GM19452 (cell line): ENCODE data around the gene SULF2.

Source experiments
- ATAC-seq: cut with Tn5 transposase; IDR thresholded peaks from one replicate; pipeline ENCODE4 v1.9.1; 2021; ENCODE audit not compliant: unreplicated experiment

Gene SULF2

GRCh38 chr20:47765271-47765670, 20.0 kb downstream of the SULF2 start:
- ATAC-seq, result no peak

- no peak for ATAC-seq
Measured at GRCh38 chr20:47764154-47764733, 21.0 kb downstream of the SULF2 start.

DNA sequence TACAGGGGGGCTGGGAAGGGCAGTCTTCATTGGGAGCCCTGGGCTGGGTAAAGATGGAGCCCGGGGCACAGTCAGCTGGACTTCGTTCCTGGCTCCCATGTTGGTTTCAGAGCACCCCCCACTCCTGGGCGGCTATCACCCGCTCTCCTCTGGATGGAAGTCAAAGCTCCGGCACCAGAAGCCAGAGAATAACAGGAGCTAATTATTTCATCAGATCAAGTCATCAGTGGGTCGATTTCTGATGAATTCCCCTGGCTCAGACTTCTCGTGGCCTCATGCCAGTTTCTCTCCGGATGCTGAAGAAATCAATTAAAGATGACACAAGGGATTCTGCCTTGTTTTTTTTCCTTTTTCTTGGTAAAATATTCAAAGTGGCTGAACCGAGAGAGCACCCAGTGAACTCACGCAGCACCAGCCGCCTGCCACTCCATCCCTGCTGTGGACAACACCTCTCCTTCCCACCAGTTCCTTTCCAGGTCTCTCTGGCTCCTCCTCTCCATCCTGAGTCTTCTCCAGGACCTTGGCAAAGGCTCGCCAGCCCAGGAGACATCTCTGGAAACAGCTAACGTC, 22.5 kb downstream of the SULF2 start:
- no peak for ATAC-seq

DNA sequence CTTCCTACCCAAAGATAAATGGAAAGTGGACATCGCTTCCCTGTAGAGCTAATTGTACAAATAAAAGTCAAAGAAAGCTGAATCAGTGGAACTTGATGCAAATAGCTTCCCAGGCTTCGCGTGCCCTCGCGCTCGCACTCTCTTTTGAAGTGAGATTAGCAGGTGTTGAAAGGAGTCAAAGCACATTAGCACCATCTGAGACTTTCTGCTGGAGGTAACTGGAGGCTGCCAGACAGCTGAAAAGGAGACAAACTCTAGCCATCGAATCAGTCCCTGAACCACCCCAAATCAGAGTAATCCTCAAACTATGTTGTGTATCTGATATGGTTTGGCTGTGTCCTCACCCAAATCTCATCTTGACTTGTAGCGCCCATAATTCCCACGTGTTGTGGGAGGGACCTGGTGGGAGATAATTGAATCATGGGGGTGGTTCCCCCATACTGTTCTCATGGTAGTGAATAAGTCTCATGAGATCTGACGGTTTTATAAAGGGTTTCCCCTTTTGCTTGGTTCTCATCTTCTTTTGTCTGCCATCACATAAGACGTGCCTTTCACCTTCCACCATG, 23.7 kb downstream of the SULF2 start:
- ATAC-seq, result no peak

- no peak for ATAC-seq
Measured at GRCh38 chr20:47760686-47761481, 24.4 kb downstream of the SULF2 start.

- no peak for ATAC-seq
Measured at GRCh38 chr20:47758517-47759450, 26.5 kb downstream of the SULF2 start.

- ATAC-seq, result no peak
Measured at GRCh38 chr20:47757145-47758035, 27.9 kb downstream of the SULF2 start.

- no peak for ATAC-seq
Measured at GRCh38 chr20:47754946-47755652, 30.2 kb downstream of the SULF2 start.

DNA sequence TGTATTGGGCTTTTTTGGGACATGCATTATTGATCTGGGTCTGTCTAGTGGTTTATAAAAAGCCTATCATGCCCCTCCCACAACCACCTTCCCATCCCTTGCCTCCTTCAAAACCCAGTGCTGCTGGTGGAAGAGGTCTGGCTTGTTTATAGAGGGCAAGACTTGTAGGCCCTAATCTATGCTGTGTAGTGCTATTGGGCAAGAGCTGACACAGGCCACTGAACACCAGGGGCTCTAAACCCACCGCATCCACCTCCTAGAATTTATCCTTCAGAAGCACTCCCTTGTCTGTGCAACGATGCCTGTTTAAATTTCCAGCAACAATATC, 30.9 kb downstream of the SULF2 start:
- ATAC-seq, result no peak

GRCh38 chr20:47753576-47754387, 31.5 kb downstream of the SULF2 start:
- ATAC-seq, result no peak

DNA sequence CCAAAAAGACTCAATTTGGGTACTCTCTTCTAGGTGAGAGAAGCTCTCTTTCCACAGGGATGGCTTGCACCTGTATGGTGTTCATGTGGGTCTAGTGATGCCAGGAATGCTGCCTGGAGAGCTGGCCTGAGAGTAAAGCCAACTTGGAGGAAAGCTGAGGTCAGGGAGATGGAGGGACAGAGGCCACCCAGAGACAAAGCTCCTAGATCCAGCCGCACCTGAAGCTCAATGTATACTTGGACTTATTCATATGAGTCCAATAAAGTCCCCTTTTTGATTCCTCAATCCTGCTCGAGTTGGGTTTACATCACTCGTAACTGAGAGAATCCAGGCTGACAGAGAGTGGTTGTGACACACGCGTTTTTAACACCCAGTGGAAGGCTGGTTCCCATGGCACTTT, 33.8 kb downstream of the SULF2 start:
- ATAC-seq, result no peak

GRCh38 chr20:47749339-47749738, 35.9 kb downstream of the SULF2 start:
- ATAC-seq, result no peak

GRCh38 chr20:47748823-47749222, 36.5 kb downstream of the SULF2 start:
- no peak for ATAC-seq

GRCh38 chr20:47748069-47748468, 37.2 kb downstream of the SULF2 start:
- ATAC-seq, result no peak

- ATAC-seq, result no peak
Measured at GRCh38 chr20:47747669-47748031, 37.6 kb downstream of the SULF2 start.

- ATAC-seq, result no peak
Measured at GRCh38 chr20:47744803-47745202, 40.5 kb downstream of the SULF2 start.

DNA sequence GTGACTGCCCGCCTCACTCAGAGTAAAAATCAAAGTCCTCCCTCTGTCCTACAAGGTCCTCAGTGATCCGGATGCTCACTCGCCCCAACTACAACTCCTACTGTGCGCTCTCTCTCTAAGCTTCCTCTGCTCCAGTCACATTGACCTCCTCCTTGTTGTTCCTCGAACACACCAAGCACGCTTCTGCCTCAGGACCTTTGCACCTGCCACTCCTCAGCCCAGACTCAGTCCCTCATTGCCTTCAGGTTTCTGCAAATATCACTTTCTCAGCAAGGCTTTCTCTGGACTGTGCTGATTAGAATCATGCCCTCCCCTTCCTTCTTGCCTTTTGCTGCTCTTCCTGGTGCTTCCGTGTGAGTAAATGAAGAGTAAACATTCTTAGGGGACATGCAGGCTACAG, 41.6 kb downstream of the SULF2 start:
- no peak for ATAC-seq

- ATAC-seq, result no peak
Measured at GRCh38 chr20:47741669-47742608, 43.3 kb downstream of the SULF2 start.
